SIG-M5 treated with dmso at 0.1 percent for 504 hours (cell line): ENCODE results near the gene RASGRF2.
"Not testable (repeated sequence)": the region's sequence is repeated elsewhere in the genome, so short reads cannot be mapped to it uniquely, and the experiment has no call there.

ENCODE experiments used
- DNase-seq: peaks from one replicate; lab custom pipeline; 2025; ENCODE audit not compliant: unreplicated experiment; lab: John Stamatoyannopoulos, UW

Gene RASGRF2

DNA sequence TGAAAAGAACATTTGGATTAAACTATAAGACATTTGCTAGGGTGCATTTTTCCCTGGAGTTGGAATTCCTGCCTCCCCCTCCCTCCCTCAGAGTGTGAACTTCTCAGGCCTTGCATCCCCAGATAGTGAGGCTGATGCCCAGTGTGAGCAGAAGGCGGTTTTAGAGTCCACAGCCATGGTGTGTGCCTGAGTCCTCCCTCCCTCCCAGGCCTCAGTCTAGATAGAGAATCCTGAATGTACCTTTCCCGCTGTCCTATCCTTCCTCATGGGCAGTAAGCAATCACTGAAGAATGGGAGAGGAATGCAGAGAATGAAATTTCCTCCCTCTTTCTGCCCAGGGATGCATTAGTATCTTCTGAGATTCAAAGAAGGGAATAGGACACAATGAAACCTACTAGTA, 108.5 kb downstream of the RASGRF2 start:
- no peak for DNase-seq

DNA sequence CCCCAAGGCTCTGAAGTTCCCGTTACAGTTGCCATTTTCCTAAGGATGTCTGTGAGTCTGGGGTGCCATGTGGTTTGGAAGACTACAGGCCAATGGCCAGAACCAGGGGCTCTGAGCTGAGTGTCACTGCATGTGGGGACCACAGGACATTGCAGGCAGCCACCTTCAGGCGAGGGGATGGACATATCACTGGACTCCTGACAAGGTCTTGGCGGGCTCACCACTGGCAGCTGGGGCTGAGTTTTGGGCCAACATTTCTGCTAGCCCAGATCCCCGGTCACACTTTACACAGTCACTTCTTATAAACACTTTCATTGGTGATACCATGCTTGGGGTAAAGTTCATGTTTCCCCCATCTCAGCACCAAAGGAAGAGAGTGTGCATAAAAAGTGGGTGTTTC, 109.8 kb downstream of the RASGRF2 start:
- no peak for DNase-seq

DNA sequence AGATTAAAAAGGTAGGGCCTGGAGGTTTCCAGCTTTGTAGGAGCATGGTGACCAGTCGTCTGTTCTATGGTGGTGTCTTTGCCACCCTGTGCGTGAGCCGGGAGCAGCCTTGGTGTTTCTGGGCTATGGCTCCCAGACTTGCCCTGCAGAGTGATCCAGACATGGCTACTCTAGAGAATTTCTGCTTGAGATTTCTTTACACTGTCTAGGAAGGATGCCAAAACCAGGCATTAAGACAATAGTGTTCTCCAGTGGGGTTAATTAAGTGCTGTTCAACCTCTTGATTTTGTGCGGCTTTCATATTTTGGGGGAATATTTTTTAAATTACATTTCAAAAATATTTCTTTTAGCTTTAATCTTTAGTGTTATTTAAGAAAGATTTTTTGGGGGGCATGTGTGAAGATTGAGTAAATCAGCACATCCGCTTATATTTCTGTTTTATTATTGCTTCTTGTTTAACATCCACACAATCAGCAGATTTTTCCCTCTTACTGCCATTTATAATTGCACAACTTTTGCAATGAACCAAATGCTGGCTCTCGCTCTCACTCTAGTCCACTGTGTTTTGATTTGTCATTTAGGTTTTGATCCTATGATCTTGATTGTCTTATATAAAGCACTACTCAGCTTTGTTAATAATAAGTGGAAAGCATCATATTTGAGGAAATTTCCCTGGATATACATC, 110.5 kb downstream of the RASGRF2 start:
- DNase-seq, result no peak

DNA sequence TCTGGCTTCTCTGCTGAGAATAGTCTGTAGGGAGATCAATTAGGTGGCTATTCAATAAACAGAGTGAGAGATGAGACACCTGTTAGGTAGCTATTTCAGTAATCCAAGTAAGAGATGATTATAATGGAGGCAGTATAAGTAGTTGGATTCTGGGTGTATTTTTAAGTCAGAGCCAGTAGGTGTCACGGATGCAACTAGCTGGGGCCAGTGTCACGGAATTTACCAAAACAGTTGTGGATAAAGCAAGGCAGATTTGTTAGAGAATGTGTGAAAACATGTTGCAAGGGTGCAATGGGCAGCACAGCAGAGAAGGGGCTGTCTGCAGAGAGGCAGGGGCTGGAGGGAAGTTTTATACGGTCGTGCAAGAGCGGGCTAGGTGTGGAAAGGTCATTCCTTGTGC, 114.9 kb downstream of the RASGRF2 start:
- DNase-seq, result no peak

DNA sequence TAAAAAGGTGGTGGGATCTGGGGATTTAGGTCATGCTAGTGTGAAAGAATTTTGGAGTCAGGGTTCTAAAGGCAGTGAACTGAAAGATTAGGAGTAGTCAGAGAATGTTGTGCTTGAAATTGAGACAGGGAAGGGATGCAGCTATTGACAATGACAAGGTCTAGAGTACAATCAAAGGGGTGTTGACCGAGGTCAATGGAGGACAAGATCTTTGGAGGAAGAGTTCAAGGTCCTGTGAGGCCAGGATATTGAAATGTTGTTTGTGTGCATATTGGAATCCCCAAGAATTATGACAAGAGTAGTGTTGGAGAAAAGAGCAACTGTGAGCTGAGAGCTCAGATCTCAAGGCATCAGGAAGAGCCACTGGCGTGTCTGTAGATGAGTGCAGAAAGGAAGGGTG, 116.9 kb downstream of the RASGRF2 start:
- DNase-seq, result no peak

DNA sequence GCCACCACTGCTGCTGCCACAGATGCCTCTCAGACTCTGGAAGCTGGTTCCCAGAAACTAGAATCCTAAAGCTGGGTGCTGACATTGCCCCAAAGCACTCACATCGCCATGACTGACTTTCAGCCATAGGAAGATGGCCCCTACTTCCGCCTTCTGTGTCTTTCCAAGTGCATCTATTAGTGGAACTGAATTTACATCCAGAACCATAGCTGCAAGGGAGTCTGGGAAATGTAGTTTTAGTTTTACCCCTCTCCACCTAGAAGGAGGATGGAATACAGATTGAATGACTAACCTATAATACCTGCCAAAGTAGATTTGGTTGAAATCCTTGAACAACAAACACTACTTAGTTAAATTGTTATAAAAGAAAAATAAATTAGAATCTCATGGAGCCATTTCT, 118.8 kb downstream of the RASGRF2 start:
- DNase-seq, result no peak

DNA sequence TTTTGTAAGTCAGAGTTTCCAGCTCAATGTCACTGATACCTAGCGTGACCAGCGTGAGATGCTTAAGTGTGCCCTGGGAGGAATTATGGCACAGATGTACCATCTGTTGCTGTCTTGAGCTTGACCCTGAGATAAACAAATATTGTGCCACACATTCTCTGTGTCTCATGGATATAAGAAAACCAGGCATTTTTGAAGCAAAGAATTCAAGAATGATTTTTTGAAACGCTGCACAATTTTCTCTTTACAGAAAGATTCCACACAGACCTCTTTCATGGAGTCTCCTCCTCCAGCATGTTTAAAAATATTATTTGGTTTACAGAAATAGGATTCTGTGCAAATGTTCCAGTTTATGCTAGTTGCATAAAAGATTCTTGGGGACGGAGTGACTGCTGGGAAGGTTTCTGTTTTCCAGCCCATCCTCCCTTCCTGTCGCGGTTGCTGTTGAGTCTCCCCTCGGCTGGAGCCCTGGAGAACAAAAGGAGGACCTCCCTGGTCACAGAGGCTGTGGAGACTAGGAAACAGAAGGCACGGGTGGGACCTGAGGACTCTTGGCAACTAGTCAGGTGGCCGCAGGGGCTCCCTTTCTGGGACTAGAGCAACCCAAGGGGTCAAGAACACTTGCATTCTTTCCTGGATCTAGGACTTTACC, 120.8 kb downstream of the RASGRF2 start:
- no peak for DNase-seq

DNA sequence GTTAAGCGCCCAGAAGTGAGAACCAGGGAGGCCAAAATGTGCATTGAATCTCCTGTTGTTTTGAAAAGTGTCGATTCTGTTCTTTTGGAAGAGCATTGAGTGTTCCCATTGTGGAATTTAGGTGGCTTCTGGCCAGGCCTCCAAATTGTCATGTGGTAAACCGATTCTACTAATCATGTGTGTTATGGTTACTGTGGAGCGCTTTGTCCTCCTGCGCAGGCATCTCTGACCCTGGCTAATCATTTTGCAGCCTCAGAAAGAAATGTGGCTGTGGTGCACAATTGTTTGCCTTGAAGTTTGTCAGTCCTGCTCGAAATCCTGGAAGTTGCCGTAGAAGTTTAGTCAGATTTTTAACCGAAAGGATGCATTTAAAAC, 121.3 kb downstream of the RASGRF2 start:
- DNase-seq, result no peak

DNA sequence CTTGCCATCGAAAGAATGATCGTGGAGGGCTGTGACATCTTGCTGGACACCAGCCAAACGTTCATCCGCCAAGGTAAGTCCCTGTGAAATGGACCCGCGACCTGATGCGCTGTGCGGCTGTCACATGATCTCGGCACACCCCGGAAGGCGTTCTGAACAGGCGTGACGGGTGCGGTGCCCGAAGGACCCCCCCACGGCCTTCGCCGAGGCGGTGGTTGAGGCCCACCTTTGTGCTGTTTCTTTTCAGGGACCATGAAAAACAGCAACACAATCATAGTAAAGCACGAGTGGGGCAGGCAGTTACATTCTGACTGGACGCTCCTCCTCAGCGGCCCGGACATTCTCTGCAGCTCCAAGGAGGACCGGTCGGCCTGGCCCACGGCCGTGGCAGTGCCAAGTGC, 126.7 kb downstream of the RASGRF2 start:
- DNase-seq, result no peak

DNA sequence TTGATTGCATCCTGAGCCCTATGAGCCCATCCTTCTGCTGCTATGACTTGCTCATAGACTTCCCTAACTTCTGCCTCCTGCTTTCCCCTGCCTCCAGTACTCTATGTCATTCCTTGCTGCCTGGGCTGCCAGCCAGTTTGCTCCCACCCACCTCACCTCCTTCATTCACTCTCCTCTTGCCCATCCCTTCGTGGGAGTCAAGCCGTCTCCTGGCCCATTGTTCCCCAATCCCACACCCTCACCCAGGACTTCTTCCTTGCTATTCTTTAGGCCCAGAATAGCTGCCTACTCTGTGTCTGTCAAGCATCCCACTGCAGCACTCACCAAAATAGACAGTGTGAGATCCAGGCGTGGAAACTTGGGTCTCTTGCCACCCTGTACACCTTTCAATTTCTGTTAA, 131.0 kb downstream of the RASGRF2 start:
- no peak for DNase-seq

DNA sequence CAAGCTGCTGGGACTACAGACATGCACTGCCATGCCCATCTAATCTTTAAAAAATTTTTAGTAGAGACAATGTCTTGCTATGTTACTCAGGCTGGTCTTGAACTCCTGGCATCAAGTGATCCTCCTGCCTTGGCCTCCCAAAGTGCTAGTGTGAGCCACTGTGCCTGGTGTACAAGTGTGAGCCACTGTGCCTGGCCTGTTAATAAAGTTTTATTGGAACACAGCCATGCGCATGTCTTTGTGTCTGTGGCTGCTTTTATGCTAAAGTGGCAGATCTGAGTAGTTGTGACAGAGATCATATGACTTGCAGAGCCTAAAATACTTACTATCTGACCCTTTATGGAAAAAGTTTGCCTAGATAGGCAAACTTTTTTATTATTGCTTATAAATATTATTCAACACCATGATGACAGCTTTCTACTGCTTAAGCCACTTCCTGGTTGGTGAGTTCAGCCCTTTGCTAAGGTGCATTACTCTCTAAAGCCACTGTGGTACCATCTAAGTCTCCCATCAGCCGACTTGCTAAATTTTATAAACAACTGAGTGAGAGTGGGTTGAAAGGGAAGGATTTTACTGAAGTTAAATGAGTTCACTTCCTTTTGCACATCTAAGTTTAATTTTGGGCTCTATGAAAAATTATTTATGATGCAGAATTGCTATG, 133.5 kb downstream of the RASGRF2 start:
- DNase-seq, result no peak

DNA sequence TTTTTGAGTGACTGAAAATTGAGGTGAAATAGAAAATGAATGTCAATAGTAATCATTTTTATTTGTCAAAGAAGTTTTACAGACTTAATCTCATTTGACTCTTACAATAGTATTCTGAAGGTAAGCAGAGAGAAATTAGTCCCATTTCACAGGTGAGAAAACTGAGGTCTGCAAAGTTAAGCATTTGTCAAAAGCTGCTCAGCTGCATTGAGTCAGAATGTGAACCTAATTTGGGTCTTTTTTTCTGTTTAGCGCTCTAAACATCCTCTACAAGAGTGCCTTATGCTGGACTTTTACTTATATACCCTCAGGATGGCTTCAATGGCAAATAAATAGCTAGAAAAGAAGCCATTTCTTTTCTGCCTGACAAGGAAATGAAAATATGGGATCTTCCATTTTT, 135.7 kb downstream of the RASGRF2 start:
- DNase-seq, result no peak

DNA sequence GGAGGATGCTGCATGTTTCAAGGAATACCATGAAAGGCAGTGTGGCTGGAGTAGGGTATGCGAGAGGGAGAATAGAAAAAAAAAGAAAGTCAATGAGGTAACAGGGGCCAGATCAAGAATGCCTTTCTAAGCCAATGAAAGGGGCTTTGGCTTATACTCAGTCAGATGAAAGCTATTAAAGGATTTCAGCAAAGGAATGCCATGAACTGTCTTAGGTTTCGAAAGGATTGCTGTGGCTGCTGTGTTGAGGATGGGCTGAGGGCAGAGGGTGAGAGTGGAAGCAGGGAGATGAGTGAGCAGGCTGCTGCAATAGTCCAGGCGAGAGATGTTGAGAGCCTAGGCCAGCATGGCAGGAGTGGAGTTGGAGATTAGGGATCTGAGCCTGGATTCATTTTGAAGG, 137.6 kb downstream of the RASGRF2 start:
- DNase-seq, result no peak

DNA sequence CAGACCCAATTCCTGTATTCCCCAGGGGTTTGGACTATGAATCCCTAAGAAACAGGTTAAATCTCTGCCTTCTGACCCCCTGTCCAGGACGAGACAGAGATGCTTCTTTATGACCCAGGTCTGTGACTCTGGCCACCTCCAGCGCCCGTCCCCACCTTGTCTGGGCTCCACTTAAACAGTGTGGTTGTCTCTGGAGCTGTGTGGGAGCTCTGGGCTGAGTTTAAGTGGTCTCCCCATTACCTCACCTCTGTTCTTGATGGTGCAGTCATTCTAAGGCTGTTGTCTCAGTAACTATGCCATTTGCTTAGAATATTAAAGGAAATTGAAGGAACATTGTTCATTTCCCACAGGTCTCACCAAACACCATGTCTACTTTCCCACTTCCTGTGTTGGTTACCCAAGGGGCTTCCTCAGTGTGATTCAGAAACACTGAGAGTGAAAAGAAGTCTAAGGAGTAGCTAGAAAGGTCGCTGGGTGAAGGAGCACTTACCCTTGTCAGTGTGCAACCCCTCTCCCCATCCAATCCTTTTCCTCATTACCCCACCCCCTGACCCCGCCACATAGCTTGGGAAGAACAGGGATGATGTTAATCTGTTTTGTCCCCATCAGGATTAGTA, 145.2 kb downstream of the RASGRF2 start:
- DNase-seq, result no peak

DNA sequence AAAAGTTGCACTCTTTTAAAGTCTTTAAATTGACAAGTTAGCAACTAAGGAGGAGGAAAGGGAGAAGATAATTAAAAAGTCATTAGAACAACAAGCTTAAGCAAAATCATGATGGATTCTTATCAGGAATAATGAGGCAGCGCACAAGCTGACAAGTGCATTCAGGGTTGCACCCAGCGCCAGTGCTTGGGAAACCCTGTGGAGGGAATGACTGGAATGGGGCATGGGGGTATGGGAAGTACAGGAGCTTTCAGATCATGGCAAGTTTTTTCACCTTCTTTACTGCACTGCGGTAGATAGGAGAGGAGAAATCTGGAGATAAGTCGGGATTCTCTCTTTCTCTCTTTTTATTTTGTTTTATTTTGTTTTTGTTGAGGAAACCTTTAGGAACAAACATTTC, 155.1 kb downstream of the RASGRF2 start:
- no peak for DNase-seq

DNA sequence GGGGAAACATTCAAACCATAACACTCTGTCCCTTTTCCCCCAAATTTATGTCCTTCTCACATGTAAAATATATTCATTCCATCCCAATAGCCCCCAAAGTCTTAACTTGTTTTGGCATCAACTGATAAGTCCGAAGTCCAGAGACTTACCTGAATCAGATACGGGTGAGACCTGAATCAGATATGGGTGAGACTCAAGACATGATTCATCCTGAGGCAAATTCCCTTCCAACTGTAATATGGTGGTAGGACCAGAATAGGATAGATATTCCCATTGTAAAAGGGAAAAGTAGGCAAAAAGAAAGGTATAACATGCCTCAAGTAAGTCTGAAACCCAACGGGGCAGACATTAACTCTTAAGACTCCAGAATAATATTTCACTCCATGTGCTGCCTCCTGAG, 157.4 kb downstream of the RASGRF2 start:
- no peak for DNase-seq

DNA sequence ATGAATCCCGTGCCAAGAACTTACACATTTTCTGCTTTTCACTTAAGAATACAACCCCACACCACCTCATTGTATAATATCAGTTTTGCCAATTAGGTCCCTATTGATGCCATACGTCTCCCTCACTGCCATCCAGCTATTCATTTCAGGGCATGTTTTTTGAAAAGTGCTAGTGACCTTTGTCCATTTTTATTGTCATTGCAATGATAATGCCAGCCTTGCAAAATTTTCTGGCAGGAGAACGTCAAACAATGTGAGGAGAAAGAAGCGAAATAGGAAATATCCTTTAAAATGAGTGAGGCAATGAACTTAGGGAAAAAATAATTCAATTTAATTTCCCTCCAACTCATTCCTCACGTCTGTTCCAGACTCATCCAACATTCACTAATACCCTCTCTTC, 161.1 kb downstream of the RASGRF2 start:
- no peak for DNase-seq

DNA sequence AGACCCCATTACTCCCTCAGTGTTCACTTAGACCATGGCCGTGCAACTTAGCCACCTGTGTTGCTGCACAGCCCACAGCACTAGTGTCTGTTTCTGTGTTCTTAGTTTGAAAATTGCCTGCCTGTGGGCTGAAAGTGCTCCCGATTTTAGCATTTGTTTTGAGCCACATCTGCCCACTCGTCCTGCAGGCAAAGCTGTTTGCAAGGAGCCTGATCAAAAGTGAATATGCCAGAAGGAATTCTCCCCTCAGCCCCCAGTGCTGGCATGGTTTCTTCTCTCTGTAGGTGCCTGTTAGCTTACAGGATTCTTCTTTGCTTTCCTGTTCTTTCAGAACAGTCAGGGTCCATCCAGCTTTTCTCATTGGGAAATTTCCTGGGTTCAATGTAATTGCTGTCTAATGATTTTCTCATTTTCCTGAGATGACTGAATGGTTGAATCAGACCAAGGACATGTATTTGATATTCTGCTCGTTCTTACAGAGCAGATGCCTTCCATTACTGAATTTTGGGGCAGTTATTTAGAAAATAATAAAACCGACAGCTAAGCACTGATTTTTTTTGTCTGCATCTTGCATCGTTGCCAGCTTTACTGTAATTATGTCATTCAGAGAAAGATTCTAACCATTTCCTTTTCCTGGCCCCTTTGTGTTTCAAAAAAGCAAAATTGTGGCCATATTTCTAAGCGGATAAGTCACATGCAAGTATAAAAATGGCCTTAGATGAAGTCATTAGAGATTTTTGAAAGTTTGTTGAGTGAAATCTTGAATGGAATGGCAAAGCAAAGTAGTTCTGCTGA, 161.9 kb downstream of the RASGRF2 start:
- no peak for DNase-seq

DNA sequence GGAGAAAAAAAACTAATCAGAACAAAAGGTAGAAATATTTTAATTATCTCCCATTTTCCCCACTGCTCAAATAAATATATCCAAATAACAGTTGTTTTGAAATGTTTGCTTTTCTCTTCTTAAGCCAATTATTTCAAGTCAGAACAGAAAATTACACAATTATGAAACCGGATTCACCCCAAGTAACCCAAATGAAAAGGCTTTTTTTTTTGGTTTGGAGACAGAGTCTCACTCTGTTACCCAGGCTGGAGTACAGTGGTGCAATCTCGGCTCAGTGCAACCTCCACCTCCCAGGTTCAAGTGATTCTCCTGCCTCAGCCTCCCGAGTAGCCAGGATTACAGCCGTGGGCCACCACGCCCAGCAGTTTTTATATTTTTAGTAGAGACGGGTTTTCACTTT, 164.5 kb downstream of the RASGRF2 start:
- DNase-seq, result not testable (repeated sequence)

DNA sequence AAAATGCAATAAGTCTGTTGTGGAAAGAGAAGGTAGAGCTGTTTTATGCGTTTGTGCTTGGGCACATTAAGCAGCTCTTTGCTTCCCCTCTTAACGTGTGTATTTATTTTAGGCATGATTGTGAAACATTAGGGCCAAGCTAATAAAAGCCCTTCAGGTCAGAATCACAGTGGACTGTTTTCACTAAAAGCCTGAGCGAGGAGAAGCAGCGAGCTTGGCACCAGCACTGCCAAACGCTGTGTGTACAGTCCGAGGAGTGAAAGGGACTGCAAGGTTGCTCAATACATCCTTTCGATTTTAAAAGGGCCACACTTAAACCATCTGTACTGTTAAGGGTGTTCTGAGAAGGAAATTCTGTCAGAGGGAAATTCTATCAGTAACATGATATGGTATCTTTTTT, 165.8 kb downstream of the RASGRF2 start:
- peak; percentile 13 for DNase-seq

DNA sequence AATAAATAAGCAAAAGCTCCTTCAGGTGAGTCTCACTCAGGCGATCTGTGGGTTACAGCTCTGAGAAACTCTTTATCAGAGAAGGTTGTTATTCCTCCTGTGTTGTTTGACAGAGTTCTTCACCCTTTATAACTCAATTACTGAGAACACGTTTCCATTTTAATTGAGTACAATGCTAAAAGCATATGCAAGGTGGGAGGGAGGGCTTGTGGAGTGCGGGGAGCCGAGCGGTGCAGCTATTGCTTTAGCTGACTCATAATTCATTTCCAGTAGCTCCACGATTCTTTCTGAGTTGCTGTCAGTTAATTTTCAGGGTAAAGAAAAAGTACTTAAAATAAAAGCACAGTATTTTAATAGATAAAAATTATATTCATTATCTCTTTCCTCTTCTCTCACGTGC, 168.3 kb downstream of the RASGRF2 start:
- no peak for DNase-seq
